Activated CD4-positive, alpha-beta T cell treated with anti-CD3 and anti-CD28 coated beads, Interleukin-2, Interleukin-6, amounts not matched to agents 100 ng/mL and 50 ng/mL, durations not matched to agents 16 hours and 8 hours (primary cell): Measurements from ENCODE around the gene ETFB.
A peak's percentile ranks its signal among the peaks of the same experiment; 100 is the strongest.
"Not testable (repeated sequence)": the region's sequence is repeated elsewhere in the genome, so short reads cannot be mapped to it uniquely, and the experiment has no call there.

Source experiments
- DNase-seq: peaks from one replicate; pipeline ENCODE4 v3.0.0-alpha.2; 2020

ETFB gene

GRCh38 chr19:51365965-51366388, at the start of gene ETFB:
ETFB (minus strand) TSS chr19:51366388; CDS start chr19:51366326, 62 bp downstream.
- DNase-seq: no peak

- DNase-seq: no peak
These were observed 49.0 kb upstream of the ETFB start for GRCh38 chr19:51415187-51415586.

- DNase-seq: no peak
These were observed 45.0 kb upstream of the ETFB start for GRCh38 chr19:51410950-51411748.

- peak; percentile 32 for DNase-seq
These were observed 41.4 kb upstream of the ETFB start for GRCh38 chr19:51407511-51408131.

GRCh38 chr19:51402117-51402516, 35.9 kb upstream of the ETFB start:
- no peak for DNase-seq

- not testable (repeated sequence) for DNase-seq
These were observed 33.7 kb upstream of the ETFB start for GRCh38 chr19:51399936-51400335.

- no peak for DNase-seq
These were observed 33.0 kb upstream of the ETFB start for GRCh38 chr19:51399231-51399630.

GRCh38 chr19:51398096-51398704, 32.0 kb upstream of the ETFB start:
- peak; percentile 57 for DNase-seq

GRCh38 chr19:51397453-51397852, 31.3 kb upstream of the ETFB start:
- not testable (repeated sequence) for DNase-seq

- no peak for DNase-seq
These were observed 30.0 kb upstream of the ETFB start for GRCh38 chr19:51396175-51396574.

GRCh38 chr19:51394050-51394836, 28.1 kb upstream of the ETFB start:
- peak; percentile 99 for DNase-seq

GRCh38 chr19:51392701-51393100, 26.5 kb upstream of the ETFB start:
- no peak for DNase-seq

GRCh38 chr19:51391073-51391611, 25.0 kb upstream of the ETFB start:
- DNase-seq: no peak

- DNase-seq: no peak
These were observed 23.0 kb upstream of the ETFB start for GRCh38 chr19:51389143-51389542.

- no peak for DNase-seq
These were observed 21.8 kb upstream of the ETFB start, which contains the start of gene LIM2 for GRCh38 chr19:51387924-51388389. LIM2 (minus strand) TSS chr19:51387974; CDS start chr19:51387443, 531 bp downstream.

- DNase-seq: no peak
These were observed 20.8 kb upstream of the ETFB start for GRCh38 chr19:51386882-51387520.

- no peak for DNase-seq
These were observed 15.8 kb upstream of the ETFB start for GRCh38 chr19:51382004-51382403.

- no peak for DNase-seq
These were observed 14.2 kb upstream of the ETFB start for GRCh38 chr19:51380379-51380778.

GRCh38 chr19:51377422-51377821, 11.2 kb upstream of the ETFB start:
- DNase-seq: no peak

- peak; percentile 76 for DNase-seq
These were observed 9.5 kb upstream of the ETFB start for GRCh38 chr19:51375504-51376221.
